GM21526 (cell line): Measurements from ENCODE around the gene FBLL1.
"Not testable (repeated sequence)": the region's sequence is repeated elsewhere in the genome, so short reads cannot be mapped to it uniquely, and the experiment has no call there.

Experiments used
- ATAC-seq: cut with Tn5 transposase; IDR thresholded peaks from one replicate; pipeline ENCODE4 v1.9.1; 2021; ENCODE audit warnings: moderate library complexity; ENCODE audit not compliant: unreplicated experiment, low FRiP score

Gene FBLL1

GRCh38 chr5:168550656-168551055, 21.6 kb downstream of the FBLL1 start:
- no peak for ATAC-seq

- no peak for ATAC-seq
Measured at GRCh38 chr5:168552146-168552545, 23.0 kb downstream of the FBLL1 start.

GRCh38 chr5:168553377-168554130, 24.4 kb downstream of the FBLL1 start:
- no peak for ATAC-seq

- no peak for ATAC-seq
Measured at GRCh38 chr5:168557389-168557788, 28.3 kb downstream of the FBLL1 start.

- no peak for ATAC-seq
Measured at GRCh38 chr5:168562279-168562678, 33.2 kb downstream of the FBLL1 start.

- no peak for ATAC-seq
Measured at GRCh38 chr5:168563959-168564358, 34.9 kb downstream of the FBLL1 start.

- no peak for ATAC-seq
Measured at GRCh38 chr5:168568738-168569137, 39.6 kb downstream of the FBLL1 start.

GRCh38 chr5:168570490-168571328, 41.6 kb downstream of the FBLL1 start:
- no peak for ATAC-seq

GRCh38 chr5:168573663-168574062, 44.6 kb downstream of the FBLL1 start:
- not testable (repeated sequence) for ATAC-seq

GRCh38 chr5:168574156-168574555, 45.1 kb downstream of the FBLL1 start:
- not testable (repeated sequence) for ATAC-seq

GRCh38 chr5:168575391-168576372, 46.6 kb downstream of the FBLL1 start:
- ATAC-seq, result no peak

- no peak for ATAC-seq
Measured at GRCh38 chr5:168578006-168578405, 48.9 kb downstream of the FBLL1 start.

GRCh38 chr5:168578538-168579487, 49.7 kb downstream of the FBLL1 start, which contains the start of gene PANK3:
PANK3 (minus strand) TSS chr5:168579368; CDS start chr5:168579283, 85 bp downstream.
- peak; percentile 60 for ATAC-seq

GRCh38 chr5:168579488-168580226, 50.6 kb downstream of the FBLL1 start:
- ATAC-seq, result peak; percentile 94

GRCh38 chr5:168580227-168580508, 51.1 kb downstream of the FBLL1 start:
- ATAC-seq, result no peak
